ENCODE data around the gene NR1I3. TPM values are rescaled to one million over a fixed set of nuclear protein-coding genes. Genes with fewer than 3 reads are reported as not detected.

NR1I3 gene
- total RNA-seq, 1 experiment from 2014 or later = not detected

- DNase-seq (ENCODE audit: low read depth in 1 of 2, low spot score in 2 of 2) = no peak
- H3K9me3 ChIP-seq (replicated peaks) = no peaks in the 10 kb centered on the region
- H3K4me3 ChIP-seq = no peak overlapping the region
- H3K36me3 ChIP-seq = no peaks in the 10 kb centered on the region
- H3K4me1 ChIP-seq (replicated peaks) = no peaks in the 10 kb centered on the region
- no peaks in the 10 kb centered on the region for H3K27me3 ChIP-seq (replicated peaks)
- no peak overlapping the region for H3K27ac ChIP-seq
These were observed 47.0 kb downstream of the NR1I3 start for GRCh38 chr1:161190962-161191521.

GRCh38 chr1:161189036-161189435, 49.0 kb downstream of the NR1I3 start:
- H3K27ac ChIP-seq = no peak overlapping the region

GRCh38 chr1:161188381-161188780, 49.6 kb downstream of the NR1I3 start:
- Histone ChIP-seq H3K4me1 (replicated peaks) (no peaks in the 10 kb centered on the region), H3K9me3 (replicated peaks) (no peaks in the 10 kb centered on the region), H3K4me3 (no peak overlapping the region), H3K27me3 (replicated peaks) (no peaks in the 10 kb centered on the region), H3K36me3 (no peaks in the 10 kb centered on the region), H3K27ac (no peak overlapping the region)
- DNase-seq (ENCODE audit: low read depth in 1 of 2, low spot score in 2 of 2) = no peak

More at GRCh38 chr1:161189036-161189435, 49.0 kb downstream of the NR1I3 start:
- no peaks in the 10 kb centered on the region for H3K4me1 ChIP-seq (replicated peaks)
- no peaks in the 10 kb centered on the region for H3K27me3 ChIP-seq (replicated peaks)
- no peaks in the 10 kb centered on the region for H3K9me3 ChIP-seq (replicated peaks)
- H3K4me3 ChIP-seq = no peak overlapping the region
- no peak for DNase-seq (ENCODE audit: low read depth in 1 of 2, low spot score in 2 of 2)
- H3K36me3 ChIP-seq = no peaks in the 10 kb centered on the region

- no peaks in the 10 kb centered on the region for H3K9me3 ChIP-seq (replicated peaks)
- H3K4me1 ChIP-seq (replicated peaks) = peaks cover 5% of the 10 kb centered on the region
- DNase-seq (ENCODE audit: low read depth in 1 of 2, low spot score in 2 of 2) = no peak
- no peaks in the 10 kb centered on the region for H3K27me3 ChIP-seq (replicated peaks)
- no peak overlapping the region for H3K4me3 ChIP-seq
- no peaks in the 10 kb centered on the region for H3K36me3 ChIP-seq
- no peak overlapping the region for H3K27ac ChIP-seq
These were observed 50.7 kb downstream of the NR1I3 start for GRCh38 chr1:161187311-161187710.

GRCh38 chr1:161185732-161186311, 52.2 kb downstream of the NR1I3 start:
- H3K4me3 ChIP-seq = no peak overlapping the region
- no peaks in the 10 kb centered on the region for H3K27me3 ChIP-seq (replicated peaks)
- DNase-seq (ENCODE audit: low read depth in 1 of 2, low spot score in 2 of 2) = no peak
- no peak overlapping the region for H3K27ac ChIP-seq
- peaks cover 11% of the 10 kb centered on the region for H3K4me1 ChIP-seq (replicated peaks)
- no peaks in the 10 kb centered on the region for H3K9me3 ChIP-seq (replicated peaks)
- H3K36me3 ChIP-seq = no peaks in the 10 kb centered on the region

- DNase-seq (ENCODE audit: low read depth in 1 of 2, low spot score in 2 of 2) = no peak
- Histone ChIP-seq H3K27ac (no peak overlapping the region), H3K9me3 (replicated peaks) (no peaks in the 10 kb centered on the region), H3K4me1 (replicated peaks) (peaks cover 11% of the 10 kb centered on the region), H3K36me3 (no peaks in the 10 kb centered on the region), H3K27me3 (replicated peaks) (no peaks in the 10 kb centered on the region), H3K4me3 (no peak overlapping the region)
These were observed 52.7 kb downstream of the NR1I3 start for GRCh38 chr1:161185282-161185682.

GRCh38 chr1:161182214-161182613, 55.8 kb downstream of the NR1I3 start:
- Histone ChIP-seq H3K27me3 (replicated peaks) (no peaks in the 10 kb centered on the region), H3K4me1 (replicated peaks) (peaks cover 17% of the 10 kb centered on the region), H3K4me3 (no peak overlapping the region), H3K9me3 (replicated peaks) (no peaks in the 10 kb centered on the region), H3K36me3 (peaks cover under 1% of the 10 kb centered on the region; the same call in 1 of the 2 replicates), H3K27ac (peak overlapping the region; percentile 46)
- DNase-seq (ENCODE audit: low read depth in 1 of 2, low spot score in 2 of 2) = peak in 1 of 2 experiments; percentile 22

GRCh38 chr1:161180639-161181038, 57.4 kb downstream of the NR1I3 start:
- H3K9me3 ChIP-seq (replicated peaks) = no peaks in the 10 kb centered on the region
- no peak overlapping the region for H3K27ac ChIP-seq
- peaks cover 4% of the 10 kb centered on the region; the same call in 1 of the 2 replicates for H3K36me3 ChIP-seq
- H3K4me3 ChIP-seq = no peak overlapping the region
- peaks cover 23% of the 10 kb centered on the region for H3K4me1 ChIP-seq (replicated peaks)
- DNase-seq (ENCODE audit: low read depth in 1 of 2, low spot score in 2 of 2) = no peak
- no peaks in the 10 kb centered on the region for H3K27me3 ChIP-seq (replicated peaks)

GRCh38 chr1:161179698-161180097, 58.3 kb downstream of the NR1I3 start:
- peaks cover 14% of the 10 kb centered on the region for H3K36me3 ChIP-seq
- H3K9me3 ChIP-seq (replicated peaks) = no peaks in the 10 kb centered on the region
- H3K4me1 ChIP-seq (replicated peaks) = peaks cover 23% of the 10 kb centered on the region
- no peak overlapping the region for H3K27ac ChIP-seq
- no peak overlapping the region for H3K4me3 ChIP-seq
- DNase-seq (ENCODE audit: low read depth in 1 of 2, low spot score in 2 of 2) = no peak
- no peaks in the 10 kb centered on the region for H3K27me3 ChIP-seq (replicated peaks)

Other genes with a start within 250 kb of the NR1I3 start
- gene F11R, start 217.1 kb downstream of the NR1I3 start, total RNA-seq (2014; rRNA removed; shearing (Covaris generic)) = 3.2 and 4.5 TPM in 2 replicates
- 3.1 TPM in 1 of 2 replicates, not detected in the other for gene TSTD1, start 199.2 kb downstream of the NR1I3 start, total RNA-seq (2014; rRNA removed; shearing (Covaris generic))
- gene USF1, start 192.2 kb downstream of the NR1I3 start, total RNA-seq (2014; rRNA removed; shearing (Covaris generic)) = 63.2 and 68.1 TPM in 2 replicates
- not detected in 2 replicates for gene ARHGAP30, start 168.3 kb downstream of the NR1I3 start, total RNA-seq (2014; rRNA removed; shearing (Covaris generic))
- 0.21 TPM in 1 of 2 replicates, not detected in the other for gene NECTIN4, start 148.6 kb downstream of the NR1I3 start, total RNA-seq (2014; rRNA removed; shearing (Covaris generic))
- gene KLHDC9, start 139.8 kb downstream of the NR1I3 start, total RNA-seq (2014; rRNA removed; shearing (Covaris generic)) = not detected in 2 replicates
- 116 and 194 TPM in 2 replicates for gene PFDN2, start 120.2 kb downstream of the NR1I3 start, total RNA-seq (2014; rRNA removed; shearing (Covaris generic))
- 16.9 and 19.6 TPM in 2 replicates for gene NIT1, start 120.1 kb downstream of the NR1I3 start, total RNA-seq (2014; rRNA removed; shearing (Covaris generic))
- 16.9 and 26.3 TPM in 2 replicates for gene DEDD, start 105.5 kb downstream of the NR1I3 start, total RNA-seq (2014; rRNA removed; shearing (Covaris generic))
- 60.4 and 105 TPM in 2 replicates for gene UFC1, start 84.2 kb downstream of the NR1I3 start, total RNA-seq (2014; rRNA removed; shearing (Covaris generic))
- gene USP21, start 78.7 kb downstream of the NR1I3 start, total RNA-seq (2014; rRNA removed; shearing (Covaris generic)) = 3.7 and 4.8 TPM in 2 replicates
- 8.9 and 27.7 TPM in 2 replicates for gene PPOX, start 71.8 kb downstream of the NR1I3 start, total RNA-seq (2014; rRNA removed; shearing (Covaris generic))
- 32.9 and 37.0 TPM in 2 replicates for gene B4GALT3, start 60.7 kb downstream of the NR1I3 start, total RNA-seq (2014; rRNA removed; shearing (Covaris generic))
- not detected in 2 replicates for gene ADAMTS4, start 39.1 kb downstream of the NR1I3 start, total RNA-seq (2014; rRNA removed; shearing (Covaris generic))
- 76.2 and 84.7 TPM in 2 replicates for gene NDUFS2, start 35.8 kb downstream of the NR1I3 start, total RNA-seq (2014; rRNA removed; shearing (Covaris generic))
- 1.1 TPM in 1 of 2 replicates, not detected in the other for gene FCER1G, start 22.9 kb downstream of the NR1I3 start, total RNA-seq (2014; rRNA removed; shearing (Covaris generic))
- not detected in 2 replicates for gene APOA2, start 14.6 kb downstream of the NR1I3 start, total RNA-seq (2014; rRNA removed; shearing (Covaris generic))
- 8.4 and 9.4 TPM in 2 replicates for gene TOMM40L, start 12.1 kb downstream of the NR1I3 start, total RNA-seq (2014; rRNA removed; shearing (Covaris generic))
- not detected in 2 replicates for gene PCP4L1, start 20.5 kb upstream of the NR1I3 start, total RNA-seq (2014; rRNA removed; shearing (Covaris generic))
- gene MPZ, start 71.8 kb upstream of the NR1I3 start, total RNA-seq (2014; rRNA removed; shearing (Covaris generic)) = not detected in 2 replicates
- gene SDHC, start 76.2 kb upstream of the NR1I3 start, total RNA-seq (2014; rRNA removed; shearing (Covaris generic)) = 20.3 and 35.9 TPM in 2 replicates
- gene CFAP126, start 129.7 kb upstream of the NR1I3 start, total RNA-seq (2014; rRNA removed; shearing (Covaris generic)) = not detected in 2 replicates